DOHH2 (cell line): ENCODE measurements around the gene SHB.

ENCODE experiments used
- H3F3A ChIP-seq: fragments of 200-600 bp; sonication (generic), shearing (Covaris generic); 2 replicates; pipeline ENCODE4 v1.6.0; 2016; ENCODE audit warnings: antibody characterized with exemption, mild to moderate bottlenecking; ENCODE audit not compliant: control insufficient read depth, insufficient read depth
- H3K27ac ChIP-seq: fragments of 200-600 bp; sonication (generic); 2 replicates; pipeline ENCODE4 v1.5.1; 2014; ENCODE audit warnings: low read depth, mild to moderate bottlenecking, low read length, moderate library complexity
- H3K27me3 ChIP-seq: fragments of 200-600 bp; sonication (generic); 2 replicates; pipeline ENCODE4 v1.6.1; 2014; ENCODE audit warnings: mild to moderate bottlenecking, low read length, mixed read lengths; ENCODE audit not compliant: control insufficient read depth
- H3K36me3 ChIP-seq: fragments of 200-600 bp; sonication (generic); 2 replicates; pipeline ENCODE4 v1.6.1; 2014; ENCODE audit warnings: mild to moderate bottlenecking, low read length, moderate library complexity, mixed read lengths; ENCODE audit not compliant: control insufficient read depth
- H3K4me1 ChIP-seq: fragments of 200-600 bp; sonication (generic); 2 replicates; pipeline ENCODE4 v1.6.1; 2014; ENCODE audit warnings: mild to moderate bottlenecking, low read length, mixed read lengths; ENCODE audit not compliant: control insufficient read depth
- H3K4me2 ChIP-seq: fragments of 200-600 bp; sonication (generic); 2 replicates; pipeline ENCODE4 v1.6.0; 2014; ENCODE audit warnings: mild to moderate bottlenecking, low read length, moderate library complexity
- H3K4me3 ChIP-seq: fragments of 200-600 bp; sonication (generic); 2 replicates; pipeline ENCODE4 v1.5.1; 2014; ENCODE audit warnings: mild to moderate bottlenecking, low read length, mixed read lengths
- H3K79me2 ChIP-seq: fragments of 200-600 bp; sonication (generic); 2 replicates; pipeline ENCODE4 v1.6.1; 2014; ENCODE audit warnings: mild to moderate bottlenecking, low read length, mixed read lengths; ENCODE audit not compliant: control insufficient read depth
- H3K9me2 ChIP-seq: fragments of 200-600 bp; sonication (generic); replicated peaks from 2 replicates; pipeline ENCODE4 v1.6.1; 2014; ENCODE audit warnings: mild to moderate bottlenecking, low read length, mixed read lengths; ENCODE audit not compliant: control insufficient read depth
- H3K9me3 ChIP-seq: fragments of 200-600 bp; sonication (generic); 2 replicates; pipeline ENCODE4 v1.6.1; 2014; ENCODE audit warnings: antibody characterized with exemption, low read length, mixed read lengths; ENCODE audit not compliant: control insufficient read depth, insufficient read depth
- H4K20me1 ChIP-seq: fragments of 200-600 bp; sonication (generic); 2 replicates; pipeline ENCODE4 v1.6.0; 2014; ENCODE audit warnings: low read depth, mild to moderate bottlenecking, antibody characterized with exemption, low read length, moderate library complexity; ENCODE audit not compliant: control insufficient read depth, insufficient read depth
- EZH2phosphoT487 ChIP-seq: fragments of 200-600 bp; sonication (generic); IDR thresholded peaks from 2 replicates; pipeline ENCODE4 v1.6.1; 2017; ENCODE audit warnings: borderline replicate concordance, mild to moderate bottlenecking, antibody characterized with exemption, low read length, moderate library complexity, mixed read lengths
- TF ChIP-seq, protein P1 (sequence below): fragments of 200-600 bp; sonication (generic); IDR thresholded peaks from one replicate; pipeline ENCODE4 v1.5.1; 2014; ENCODE audit warnings: antibody characterized with exemption, mild to moderate bottlenecking, low read depth, low read length; ENCODE audit not compliant: poor library complexity, severe bottlenecking

The SHB gene

GRCh38 chr9:38064842-38065368 lies 4.1 kb downstream of the SHB start:
- peaks cover 9% of the 10 kb centered on the region; the same call in 1 of the 2 replicates for H3K4me1 ChIP-seq

GRCh38 chr9:38063363-38063707 lies 5.7 kb downstream of the SHB start:
- Histone ChIP-seq H3K36me3 (no peaks in the 10 kb centered on the region), H3K79me2 (no peaks in the 10 kb centered on the region), H3K27me3 (peaks cover 28% of the 10 kb centered on the region), H3K4me3 (no peak overlapping the region), H4K20me1 (no peaks in the 10 kb centered on the region), H3K4me1 (peaks cover 4% of the 10 kb centered on the region; the same call in 1 of the 2 replicates), H3F3A (no peaks in the 10 kb centered on the region), H3K27ac (no peak overlapping the region), H3K9me3 (no peaks in the 10 kb centered on the region), H3K9me2 (no peaks in the 10 kb centered on the region), H3K4me2 (no peak overlapping the region)
- no peak for TF ChIP-seq EZH2phosphoT487
- TF ChIP-seq, protein P1, sequence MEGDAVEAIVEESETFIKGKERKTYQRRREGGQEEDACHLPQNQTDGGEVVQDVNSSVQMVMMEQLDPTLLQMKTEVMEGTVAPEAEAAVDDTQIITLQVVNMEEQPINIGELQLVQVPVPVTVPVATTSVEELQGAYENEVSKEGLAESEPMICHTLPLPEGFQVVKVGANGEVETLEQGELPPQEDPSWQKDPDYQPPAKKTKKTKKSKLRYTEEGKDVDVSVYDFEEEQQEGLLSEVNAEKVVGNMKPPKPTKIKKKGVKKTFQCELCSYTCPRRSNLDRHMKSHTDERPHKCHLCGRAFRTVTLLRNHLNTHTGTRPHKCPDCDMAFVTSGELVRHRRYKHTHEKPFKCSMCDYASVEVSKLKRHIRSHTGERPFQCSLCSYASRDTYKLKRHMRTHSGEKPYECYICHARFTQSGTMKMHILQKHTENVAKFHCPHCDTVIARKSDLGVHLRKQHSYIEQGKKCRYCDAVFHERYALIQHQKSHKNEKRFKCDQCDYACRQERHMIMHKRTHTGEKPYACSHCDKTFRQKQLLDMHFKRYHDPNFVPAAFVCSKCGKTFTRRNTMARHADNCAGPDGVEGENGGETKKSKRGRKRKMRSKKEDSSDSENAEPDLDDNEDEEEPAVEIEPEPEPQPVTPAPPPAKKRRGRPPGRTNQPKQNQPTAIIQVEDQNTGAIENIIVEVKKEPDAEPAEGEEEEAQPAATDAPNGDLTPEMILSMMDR = no peak

More at GRCh38 chr9:38064842-38065368, 4.1 kb downstream of the SHB start:
- no peaks in the 10 kb centered on the region for H3K79me2 ChIP-seq
- TF ChIP-seq, protein P1 = no peak
- no peak for TF ChIP-seq EZH2phosphoT487
- no peaks in the 10 kb centered on the region for H3F3A ChIP-seq
- H3K27me3 ChIP-seq = peaks cover 34% of the 10 kb centered on the region
- H3K9me3 ChIP-seq = no peaks in the 10 kb centered on the region
- no peaks in the 10 kb centered on the region for H3K9me2 ChIP-seq
- H3K4me2 ChIP-seq = no peak overlapping the region
- H3K4me3 ChIP-seq = no peak overlapping the region
- H3K36me3 ChIP-seq = no peaks in the 10 kb centered on the region
- H4K20me1 ChIP-seq = no peaks in the 10 kb centered on the region
- H3K27ac ChIP-seq = no peak overlapping the region

DNA sequence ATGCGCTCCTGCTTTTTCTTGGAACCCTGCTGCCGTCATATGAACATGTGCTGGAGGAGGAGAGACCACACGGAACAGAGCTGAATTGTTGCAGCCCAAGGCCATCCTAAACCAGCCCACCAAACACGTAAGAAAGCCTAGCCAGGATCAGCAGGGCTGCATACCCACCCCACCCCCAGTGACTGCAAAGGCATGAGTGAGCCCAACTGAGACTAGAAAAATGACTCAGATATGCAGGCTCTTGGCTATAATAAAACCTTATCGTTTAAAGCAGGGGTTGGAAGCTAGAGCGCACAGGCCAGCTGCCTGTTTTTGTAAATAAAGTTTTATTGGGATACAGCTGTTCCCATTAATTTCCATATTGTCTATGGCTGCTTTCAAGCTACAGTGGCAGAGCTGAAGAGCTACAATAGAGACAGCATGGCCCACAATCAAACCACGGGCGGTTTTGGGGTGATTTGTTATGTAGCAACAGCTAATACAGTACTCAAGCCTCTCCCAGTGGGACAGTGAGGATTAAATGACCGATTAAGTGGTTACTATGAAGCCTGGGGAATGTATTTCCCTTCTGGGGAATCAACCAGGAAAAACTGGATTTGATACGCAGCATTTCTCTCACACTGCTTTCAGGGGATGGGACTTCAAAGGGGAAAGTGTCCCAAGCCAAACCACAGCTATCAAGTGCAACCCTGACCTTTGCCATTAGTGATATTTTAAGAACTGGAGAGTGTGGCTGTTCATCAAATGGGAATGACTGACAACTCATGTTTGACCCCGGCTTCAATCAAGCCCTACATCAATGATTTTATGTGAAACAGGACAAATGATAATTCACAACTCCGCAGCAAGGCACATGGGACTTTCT lies 6.3 kb downstream of the SHB start:
- H3K79me2 ChIP-seq = no peaks in the 10 kb centered on the region
- peaks cover 4% of the 10 kb centered on the region; the same call in 1 of the 2 replicates for H3K4me1 ChIP-seq
- H4K20me1 ChIP-seq = no peaks in the 10 kb centered on the region
- H3F3A ChIP-seq = no peaks in the 10 kb centered on the region
- peaks cover 27% of the 10 kb centered on the region for H3K27me3 ChIP-seq
- no peak for TF ChIP-seq EZH2phosphoT487
- TF ChIP-seq, protein P1 = no peak
- no peak overlapping the region for H3K4me3 ChIP-seq
- H3K9me3 ChIP-seq = no peaks in the 10 kb centered on the region
- H3K27ac ChIP-seq = no peak overlapping the region
- H3K9me2 ChIP-seq = no peaks in the 10 kb centered on the region
- no peak overlapping the region for H3K4me2 ChIP-seq
- no peaks in the 10 kb centered on the region for H3K36me3 ChIP-seq
